Esophagus muscularis mucosa (tissue), 4 donors: Measurements from ENCODE around the gene HOXC10. TPM values are rescaled to one million over a fixed set of nuclear protein-coding genes. Genes with fewer than 3 reads are reported as not detected.

Experiments
- DNase-seq: peaks from one replicate; pipeline ENCODE4 v3.0.0-alpha.2; 2017; ENCODE audit errors: extremely low spot score
- H3K27ac ChIP-seq, 4 donors: fragments of 200-600 bp; sonication (generic); replicated peaks in 1 of 4; 1 replicate in 3 of 4; 2 replicates in 1 of 4; pipeline ENCODE4 v1.5.1; 2016 to 2019; ENCODE audit warnings: mild to moderate bottlenecking in 1 of 4
- H3K27me3 ChIP-seq, 4 donors: fragments of 200-600 bp; sonication (generic); one replicate each; pipeline versions ENCODE4 v1.5.1 to v1.6.0; 2016 to 2019
- H3K36me3 ChIP-seq, 4 donors: fragments of 200-600 bp; sonication (generic); one replicate each; pipeline ENCODE4 v1.5.1; 2016 to 2019
- H3K4me1 ChIP-seq, 4 donors: fragments of 200-600 bp; sonication (generic); one replicate each; pipeline ENCODE4 v1.5.1; 2016 to 2019
- H3K4me3 ChIP-seq, 4 donors: fragments of 200-600 bp; sonication (generic); 1 replicate in 2 of 4; 2 replicates in 2 of 4; pipeline ENCODE4 v1.5.1; 2016 to 2019; ENCODE audit warnings: mild to moderate bottlenecking in 4 of 4, moderate library complexity in 1 of 4
- H3K9me3 ChIP-seq, 4 donors: fragments of 200-600 bp; sonication (generic); 1 replicate in 3 of 4; 2 replicates in 1 of 4; pipeline ENCODE4 v1.5.1; 2016 to 2019
- EP300 ChIP-seq: sonication (generic); formaldehyde crosslinking; IDR thresholded peaks from one replicate; pipeline ENCODE4 v1.6.1; 2017; ENCODE audit warnings: antibody characterized with exemption
- POLR2A ChIP-seq: fragments of 450-650 bp; IDR thresholded peaks from one replicate; pipeline ENCODE4 v1.6.1; 2017; ENCODE audit warnings: antibody characterized with exemption, moderate library complexity, mild to moderate bottlenecking, low read depth
- POLR2AphosphoS5 ChIP-seq, 2 donors: sonication (generic); formaldehyde crosslinking; IDR thresholded peaks; one replicate each; pipeline ENCODE4 v1.6.1; 2017; ENCODE audit warnings: antibody characterized with exemption in 2 of 2
- WGBS: methylation state at CpG from one replicate; pipeline ENCODE4 v1.1.5; 2018; 5-methylcytosine and 5-hydroxymethylcytosine counted together
- intact Hi-C: fragments of 100-400 bp; cut with DNase I; formaldehyde crosslinking; loops from one replicate; pipeline ENCODE4 v1.15.1; 2023
- total RNA-seq, 4 donors: library from RNA; depleted of rRNA; stranded (reverse); fragments of >200 nt; gene quantifications; one replicate each; pipeline versions ENCODE4 v1.1.0 to v1.2.1, GENCODE V29; 2016
- TF ChIP-seq, protein P1 (sequence below), 3 experiments: fragments of 200-600 bp in 2 of 3; fragments of 450-650 bp in 1 of 3; sonication (generic) in 2 of 3; IDR thresholded peaks; one replicate each; pipeline ENCODE4 v1.5.1; 2017 to 2019; ENCODE audit warnings: antibody characterized with exemption in 3 of 3, mild to moderate bottlenecking in 2 of 3, moderate library complexity in 1 of 3

Gene HOXC10
- total RNA-seq: not detected

- TF ChIP-seq POLR2AphosphoS5 (IDR thresholded peaks at IDR 0.05) (peak in 1 of 2 donors; percentile 56), POLR2A (no peak), EP300 (no peak)
- TF ChIP-seq, protein P1, sequence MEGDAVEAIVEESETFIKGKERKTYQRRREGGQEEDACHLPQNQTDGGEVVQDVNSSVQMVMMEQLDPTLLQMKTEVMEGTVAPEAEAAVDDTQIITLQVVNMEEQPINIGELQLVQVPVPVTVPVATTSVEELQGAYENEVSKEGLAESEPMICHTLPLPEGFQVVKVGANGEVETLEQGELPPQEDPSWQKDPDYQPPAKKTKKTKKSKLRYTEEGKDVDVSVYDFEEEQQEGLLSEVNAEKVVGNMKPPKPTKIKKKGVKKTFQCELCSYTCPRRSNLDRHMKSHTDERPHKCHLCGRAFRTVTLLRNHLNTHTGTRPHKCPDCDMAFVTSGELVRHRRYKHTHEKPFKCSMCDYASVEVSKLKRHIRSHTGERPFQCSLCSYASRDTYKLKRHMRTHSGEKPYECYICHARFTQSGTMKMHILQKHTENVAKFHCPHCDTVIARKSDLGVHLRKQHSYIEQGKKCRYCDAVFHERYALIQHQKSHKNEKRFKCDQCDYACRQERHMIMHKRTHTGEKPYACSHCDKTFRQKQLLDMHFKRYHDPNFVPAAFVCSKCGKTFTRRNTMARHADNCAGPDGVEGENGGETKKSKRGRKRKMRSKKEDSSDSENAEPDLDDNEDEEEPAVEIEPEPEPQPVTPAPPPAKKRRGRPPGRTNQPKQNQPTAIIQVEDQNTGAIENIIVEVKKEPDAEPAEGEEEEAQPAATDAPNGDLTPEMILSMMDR (IDR thresholded peaks at IDR 0.05): peak; percentile 41 to 55 (median 49)
- Histone ChIP-seq H3K9me3 (no peaks in the 10 kb centered on the region), H3K27me3 (peaks cover 21 to 100% (median 90%) of the 10 kb centered on the region in 4 donors), H3K4me1 (peaks cover 19 to 32% (median 29%) of the 10 kb centered on the region in 4 donors), H3K27ac (no peak within 1 kb of the TSS), H3K4me3 (peak within 1 kb of the TSS; percentile 24 to 39 (median 30)), H3K36me3 (no peaks in the 10 kb centered on the region)
- peak; percentile 94 for DNase-seq
- intact Hi-C loops: no loop called here
- WGBS: 4% methylated on average over 26 of the region's 55 CpGs
Measured at GRCh38 chr12:53984901-53985691, at the start of gene HOXC10. HOXC10 (plus strand) TSS chr12:53985146; CDS start chr12:53985260, 114 bp downstream.

- Histone ChIP-seq H3K4me3 (peak overlapping the region in 2 of 4 donors; percentile 18), H3K27ac (no peak overlapping the region), H3K9me3 (no peaks in the 10 kb centered on the region), H3K4me1 (peaks cover 12 to 33% (median 30%) of the 10 kb centered on the region in 4 donors), H3K36me3 (no peaks in the 10 kb centered on the region), H3K27me3 (peaks cover 18 to 100% (median 88%) of the 10 kb centered on the region in 4 donors)
- intact Hi-C loops: no loop called here
- no peak for DNase-seq
- TF ChIP-seq EP300 (no peak), POLR2A (no peak), POLR2AphosphoS5 (IDR thresholded peaks at IDR 0.05) (no peak)
- TF ChIP-seq, protein P1 (IDR thresholded peaks at IDR 0.05): no peak
- 8% methylated on average over 47 of the region's 49 CpGs for WGBS
Measured at GRCh38 chr12:53935383-53936341, 49.3 kb upstream of the HOXC10 start.

GRCh38 chr12:53937099-53937498 is 47.8 kb upstream of the HOXC10 start:
- Histone ChIP-seq H3K36me3 (no peaks in the 10 kb centered on the region), H3K27me3 (peaks cover 18 to 100% (median 82%) of the 10 kb centered on the region in 4 donors), H3K4me1 (peaks cover 12 to 33% (median 30%) of the 10 kb centered on the region in 4 donors), H3K27ac (no peak overlapping the region), H3K4me3 (no peak overlapping the region), H3K9me3 (no peaks in the 10 kb centered on the region)
- DNase-seq: no peak
- no peak for TF ChIP-seq EP300
- TF ChIP-seq, protein P1 (IDR thresholded peaks at IDR 0.05): no peak
- TF ChIP-seq POLR2A: no peak
- no peak for TF ChIP-seq POLR2AphosphoS5 (IDR thresholded peaks at IDR 0.05)
- WGBS: 12% methylated on average over 8 of the region's 12 CpGs
- intact Hi-C loops: no loop called here

GRCh38 chr12:53937596-53938325 is 47.2 kb upstream of the HOXC10 start:
- no peak for TF ChIP-seq EP300
- TF ChIP-seq POLR2AphosphoS5 (IDR thresholded peaks at IDR 0.05): no peak
- TF ChIP-seq, protein P1 (IDR thresholded peaks at IDR 0.05): no peak
- TF ChIP-seq POLR2A: no peak
- H3K9me3 ChIP-seq: no peaks in the 10 kb centered on the region
- H3K4me1 ChIP-seq: peaks cover 12 to 33% (median 30%) of the 10 kb centered on the region in 4 donors
- intact Hi-C loops: no loop called here
- H3K27ac ChIP-seq: no peak overlapping the region
- H3K27me3 ChIP-seq: peaks cover 18 to 100% (median 89%) of the 10 kb centered on the region in 4 donors
- DNase-seq: no peak
- no peaks in the 10 kb centered on the region for H3K36me3 ChIP-seq
- H3K4me3 ChIP-seq: peak overlapping the region in 2 of 4 donors; percentile 12 to 20
- WGBS: 16% methylated on average over 23 of the region's 23 CpGs
